HG02840 (cell line): ENCODE measurements around the gene SI.
"Not testable (repeated sequence)": the region's sequence is repeated elsewhere in the genome, so short reads cannot be mapped to it uniquely, and the experiment has no call there.

Source experiments
- ATAC-seq: cut with Tn5 transposase; IDR thresholded peaks from one replicate; pipeline ENCODE4 v1.9.1; 2021; ENCODE audit warnings: mild to moderate bottlenecking, moderate library complexity, moderate number of reproducible peaks; ENCODE audit not compliant: unreplicated experiment, low FRiP score

Gene SI

GRCh38 chr3:165078293-165078692 lies at the start of gene SI:
TSS of gene SI (minus strand) at chr3:165078496. CDS start at chr3:165076012, 2,484 bp downstream.
- ATAC-seq: no peak

GRCh38 chr3:165125836-165126235 lies 47.5 kb upstream of the SI start:
- ATAC-seq: no peak

- ATAC-seq: no peak
Measured at GRCh38 chr3:165111401-165111800, 33.1 kb upstream of the SI start.

GRCh38 chr3:165103616-165104015 lies 25.3 kb upstream of the SI start:
- ATAC-seq: no peak

- ATAC-seq: no peak
Measured at GRCh38 chr3:165082650-165083049, 4.4 kb upstream of the SI start.

GRCh38 chr3:165081183-165081582 lies 2.9 kb upstream of the SI start:
- no peak for ATAC-seq

GRCh38 chr3:165075695-165076094 lies 2.6 kb downstream of the SI start:
- no peak for ATAC-seq

GRCh38 chr3:165070682-165071081 lies 7.6 kb downstream of the SI start:
- no peak for ATAC-seq

- ATAC-seq: no peak
Measured at GRCh38 chr3:165056510-165056909, 21.8 kb downstream of the SI start.

- ATAC-seq: no peak
Measured at GRCh38 chr3:165040186-165040585, 38.1 kb downstream of the SI start.

- ATAC-seq: no peak
Measured at GRCh38 chr3:165011557-165011956, 66.7 kb downstream of the SI start.

- no peak for ATAC-seq
Measured at GRCh38 chr3:164984947-164985346, 93.3 kb downstream of the SI start.

GRCh38 chr3:164962610-164963009 lies 115.7 kb downstream of the SI start:
- no peak for ATAC-seq

- no peak for ATAC-seq
Measured at GRCh38 chr3:164952966-164953365, 125.3 kb downstream of the SI start.

GRCh38 chr3:164951403-164951802 lies 126.9 kb downstream of the SI start:
- not testable (repeated sequence) for ATAC-seq

- no peak for ATAC-seq
Measured at GRCh38 chr3:164940745-164941144, 137.6 kb downstream of the SI start.

GRCh38 chr3:164929642-164930041 lies 148.7 kb downstream of the SI start:
- ATAC-seq: no peak
